Neural cell (in vitro differentiated cells): ENCODE measurements around the gene UGT2B7. TPM values are rescaled to one million over a fixed set of nuclear protein-coding genes. Genes with fewer than 3 reads are reported as not detected.

ENCODE experiments used
- H2AFZ ChIP-seq: fragments of 200-600, 300-800 bp; sonication (generic), shearing (Covaris generic); 2 replicates; pipeline ENCODE4 v1.6.0; 2014; ENCODE audit warnings: low read depth, mild to moderate bottlenecking, antibody characterized with exemption, low read length, moderate library complexity
- H3F3A ChIP-seq: fragments of 200-600 bp; shearing (Covaris generic); 2 replicates; pipeline ENCODE4 v1.6.1; 2016; ENCODE audit warnings: mild to moderate bottlenecking, moderate library complexity, mixed read lengths, antibody characterized with exemption, low read length; ENCODE audit not compliant: insufficient read depth, poor library complexity, severe bottlenecking
- H3K27ac ChIP-seq: fragments of 200-600, 300-800 bp; sonication (generic), shearing (Covaris generic); 2 replicates; pipeline ENCODE4 v1.5.1; 2014; ENCODE audit warnings: mild to moderate bottlenecking, low read length, moderate library complexity
- H3K27me3 ChIP-seq: fragments of 300-800, 200-600 bp; sonication (generic), shearing (Covaris generic); 2 replicates; pipeline ENCODE4 v1.6.0; 2014; ENCODE audit warnings: mild to moderate bottlenecking, low read depth, low read length, moderate library complexity; ENCODE audit not compliant: insufficient read depth
- H3K36me3 ChIP-seq: fragments of 300-800, 200-600 bp; sonication (generic), shearing (Covaris generic); 2 replicates; pipeline ENCODE4 v1.5.1; 2014; ENCODE audit warnings: mild to moderate bottlenecking, antibody characterized with exemption, low read length, moderate library complexity; ENCODE audit not compliant: insufficient read depth
- H3K4me2 ChIP-seq: fragments of 300-800, 200-600 bp; sonication (generic), shearing (Covaris generic); 2 replicates; pipeline ENCODE4 v1.6.0; 2014; ENCODE audit warnings: mild to moderate bottlenecking, low read length
- H3K4me3 ChIP-seq: fragments of 300-800, 200-600 bp; sonication (generic), shearing (Covaris generic); 2 replicates; pipeline ENCODE4 v1.5.1; 2014; ENCODE audit warnings: mild to moderate bottlenecking, low read length, moderate library complexity
- H3K79me2 ChIP-seq: fragments of 200-600 bp; shearing (Covaris generic); replicated peaks from 2 replicates; pipeline ENCODE4 v1.6.0; 2014; ENCODE audit warnings: mild to moderate bottlenecking, low read length, moderate library complexity; ENCODE audit not compliant: insufficient read depth
- H3K9ac ChIP-seq: fragments of 300-800, 200-600 bp; sonication (generic), shearing (Covaris generic); 2 replicates; pipeline ENCODE4 v1.6.1; 2016; ENCODE audit warnings: mild to moderate bottlenecking, low read length, mixed read lengths
- H3K9me2 ChIP-seq: fragments of 200-600 bp; shearing (Covaris generic); 2 replicates; pipeline ENCODE4 v1.6.1; 2016; ENCODE audit warnings: mild to moderate bottlenecking, low read length, mixed read lengths; ENCODE audit not compliant: insufficient read depth
- H3K9me3 ChIP-seq: fragments of 200-600, 300-800 bp; sonication (generic), shearing (Covaris generic); 2 replicates; pipeline ENCODE4 v1.6.1; 2016; ENCODE audit warnings: mild to moderate bottlenecking, mixed run types, low read length, moderate library complexity, mixed read lengths
- H4K20me1 ChIP-seq: fragments of 200-600 bp; shearing (Covaris generic); 2 replicates; pipeline ENCODE4 v1.6.1; 2016; ENCODE audit warnings: mild to moderate bottlenecking, mixed run types; ENCODE audit not compliant: insufficient read depth
- EP300 ChIP-seq: fragments of 450-650 bp; conservative IDR thresholded peaks from 2 replicates; pipeline ENCODE4 v1.6.1; 2014; ENCODE audit warnings: antibody characterized with exemption, mild to moderate bottlenecking, moderate library complexity; ENCODE audit not compliant: poor library complexity, severe bottlenecking
- EZH2 ChIP-seq: fragments of 200-600, 300-800 bp; shearing (Covaris generic), sonication (generic); IDR thresholded peaks from 2 replicates; pipeline ENCODE4 v1.6.1; 2014; ENCODE audit warnings: antibody characterized with exemption, low read length, borderline replicate concordance, mild to moderate bottlenecking; ENCODE audit not compliant: insufficient read depth, poor library complexity, severe bottlenecking
- MXI1 ChIP-seq: fragments of 450-650 bp; conservative IDR thresholded peaks from 2 replicates; pipeline ENCODE4 v1.6.1; 2014; ENCODE audit warnings: antibody characterized with exemption, mild to moderate bottlenecking; ENCODE audit not compliant: poor library complexity, severe bottlenecking
- POLR2AphosphoS5 ChIP-seq: IDR thresholded peaks from 2 replicates; pipeline ENCODE4 v1.6.1; 2012
- RAD21 ChIP-seq: fragments of 450-650 bp; conservative IDR thresholded peaks from 2 replicates; pipeline ENCODE4 v1.6.1; 2014; ENCODE audit warnings: antibody characterized with exemption, mild to moderate bottlenecking, moderate library complexity
- REST ChIP-seq: IDR thresholded peaks from 2 replicates; pipeline ENCODE4 v1.6.1; 2012; ENCODE audit warnings: borderline replicate concordance
- SMC3 ChIP-seq: fragments of 450-650 bp; conservative IDR thresholded peaks from 2 replicates; pipeline ENCODE4 v1.6.1; 2014; ENCODE audit warnings: antibody characterized with exemption, mild to moderate bottlenecking, moderate library complexity; ENCODE audit not compliant: poor library complexity
- TAF1 ChIP-seq: IDR thresholded peaks from 2 replicates; pipeline ENCODE4 v1.6.1; 2012; ENCODE audit warnings: low read depth
- polyA plus RNA-seq: library from polyadenylated mRNA; depleted of rRNA; stranded (reverse); fragments of >200 nt; gene quantifications from 2 replicates; pipeline ENCODE4 v1.2.3, GENCODE V29; 2014
- TF ChIP-seq, protein P1 (sequence below): fragments of 450-650 bp; IDR thresholded peaks from 2 replicates; pipeline ENCODE4 v1.5.1; 2014; ENCODE audit warnings: antibody characterized with exemption, mild to moderate bottlenecking, moderate library complexity; ENCODE audit not compliant: poor library complexity, severe bottlenecking

The UGT2B7 gene
- polyA plus RNA-seq, 1 donor from 2014 or later: not detected

GRCh38 chr4:69095301-69095731 lies 958 bp upstream of the UGT2B7 start:
- H3K9ac ChIP-seq: no peak overlapping the region
- H3K36me3 ChIP-seq: no peaks in the 10 kb centered on the region

DNA sequence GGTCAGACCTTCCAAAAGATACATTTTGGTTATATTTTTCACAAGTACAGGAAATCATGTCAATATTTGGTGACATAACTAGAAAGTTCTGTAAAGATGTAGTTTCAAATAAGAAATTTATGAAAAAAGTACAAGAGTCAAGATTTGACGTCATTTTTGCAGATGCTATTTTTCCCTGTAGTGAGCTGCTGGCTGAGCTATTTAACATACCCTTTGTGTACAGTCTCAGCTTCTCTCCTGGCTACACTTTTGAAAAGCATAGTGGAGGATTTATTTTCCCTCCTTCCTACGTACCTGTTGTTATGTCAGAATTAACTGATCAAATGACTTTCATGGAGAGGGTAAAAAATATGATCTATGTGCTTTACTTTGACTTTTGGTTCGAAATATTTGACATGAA lies 536 bp downstream of the UGT2B7 start:
- Histone ChIP-seq H3K4me2 (no peak overlapping the region), H3K79me2 (no peaks in the 10 kb centered on the region), H2AFZ (no peak overlapping the region), H4K20me1 (no peaks in the 10 kb centered on the region), H3K9me2 (no peaks in the 10 kb centered on the region), H3K36me3 (no peaks in the 10 kb centered on the region), H3K27ac (no peak overlapping the region), H3K9ac (no peak overlapping the region), H3K9me3 (no peaks in the 10 kb centered on the region), H3K27me3 (no peaks in the 10 kb centered on the region), H3F3A (no peaks in the 10 kb centered on the region), H3K4me3 (no peak overlapping the region)
- TF ChIP-seq SMC3 (no peak), EZH2 (no peak), MXI1 (no peak), REST (no peak), POLR2AphosphoS5 (no peak), EP300 (no peak), RAD21 (no peak), TAF1 (no peak)
- TF ChIP-seq, protein P1, sequence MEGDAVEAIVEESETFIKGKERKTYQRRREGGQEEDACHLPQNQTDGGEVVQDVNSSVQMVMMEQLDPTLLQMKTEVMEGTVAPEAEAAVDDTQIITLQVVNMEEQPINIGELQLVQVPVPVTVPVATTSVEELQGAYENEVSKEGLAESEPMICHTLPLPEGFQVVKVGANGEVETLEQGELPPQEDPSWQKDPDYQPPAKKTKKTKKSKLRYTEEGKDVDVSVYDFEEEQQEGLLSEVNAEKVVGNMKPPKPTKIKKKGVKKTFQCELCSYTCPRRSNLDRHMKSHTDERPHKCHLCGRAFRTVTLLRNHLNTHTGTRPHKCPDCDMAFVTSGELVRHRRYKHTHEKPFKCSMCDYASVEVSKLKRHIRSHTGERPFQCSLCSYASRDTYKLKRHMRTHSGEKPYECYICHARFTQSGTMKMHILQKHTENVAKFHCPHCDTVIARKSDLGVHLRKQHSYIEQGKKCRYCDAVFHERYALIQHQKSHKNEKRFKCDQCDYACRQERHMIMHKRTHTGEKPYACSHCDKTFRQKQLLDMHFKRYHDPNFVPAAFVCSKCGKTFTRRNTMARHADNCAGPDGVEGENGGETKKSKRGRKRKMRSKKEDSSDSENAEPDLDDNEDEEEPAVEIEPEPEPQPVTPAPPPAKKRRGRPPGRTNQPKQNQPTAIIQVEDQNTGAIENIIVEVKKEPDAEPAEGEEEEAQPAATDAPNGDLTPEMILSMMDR: no peak

More at GRCh38 chr4:69095301-69095731, 958 bp upstream of the UGT2B7 start:
- TF ChIP-seq EP300 (no peak), SMC3 (no peak), TAF1 (no peak), EZH2 (no peak), REST (no peak), MXI1 (no peak), POLR2AphosphoS5 (no peak)
- TF ChIP-seq, protein P1: no peak
- H3K27ac ChIP-seq: no peak overlapping the region
- no peaks in the 10 kb centered on the region for H3F3A ChIP-seq
- H3K9me2 ChIP-seq: no peaks in the 10 kb centered on the region
- no peaks in the 10 kb centered on the region for H3K79me2 ChIP-seq
- no peaks in the 10 kb centered on the region for H3K9me3 ChIP-seq
- H4K20me1 ChIP-seq: no peaks in the 10 kb centered on the region
- H3K4me2 ChIP-seq: no peak overlapping the region
- H3K27me3 ChIP-seq: no peaks in the 10 kb centered on the region
- no peak overlapping the region for H3K4me3 ChIP-seq
- H2AFZ ChIP-seq: no peak overlapping the region
